ENCODE results near the gene STX7. TPM values are rescaled to one million over a fixed set of nuclear protein-coding genes. Genes with fewer than 3 reads are reported as not detected.

STX7 gene
- polyA plus RNA-seq, 1 experiment, result 42.7 TPM

- Histone ChIP-seq H3K27me3 (ENCODE audit: control insufficient read depth, insufficient read depth, low read length) (no peaks in the 10 kb centered on the region), H3K9me3 (ENCODE audit: control insufficient read depth, insufficient read depth, low read length) (no peaks in the 10 kb centered on the region), H3K27ac (ENCODE audit: low read depth, low read length) (no peak overlapping the region), H3K4me3 (ENCODE audit: low read depth, low read length) (no peak overlapping the region)
- ChIA-PET CTCF (no interaction called here), POLR2A (no interaction called here)
- DNase-seq (ENCODE audit: low read depth, low spot score), result no peak
- TF ChIP-seq CTCF (IDR thresholded peaks at IDR 0.05; ENCODE audit: low read depth, low read length), result no peak
These were observed 5.8 kb downstream of the STX7 start for GRCh38 chr6:132506869-132507808.

- no peak for DNase-seq (ENCODE audit: low read depth, low spot score)
- no peak for TF ChIP-seq CTCF (IDR thresholded peaks at IDR 0.05; ENCODE audit: low read depth, low read length)
- Histone ChIP-seq H3K27ac (ENCODE audit: low read depth, low read length) (no peak overlapping the region), H3K9me3 (ENCODE audit: control insufficient read depth, insufficient read depth, low read length) (no peaks in the 10 kb centered on the region), H3K27me3 (ENCODE audit: control insufficient read depth, insufficient read depth, low read length) (no peaks in the 10 kb centered on the region), H3K4me3 (ENCODE audit: low read depth, low read length) (no peak overlapping the region)
- ChIA-PET POLR2A (no interaction called here), CTCF (no interaction called here)
These were observed 6.5 kb downstream of the STX7 start for GRCh38 chr6:132506461-132506860.

- Histone ChIP-seq H3K4me3 (ENCODE audit: low read depth, low read length) (no peak overlapping the region), H3K27me3 (ENCODE audit: control insufficient read depth, insufficient read depth, low read length) (no peaks in the 10 kb centered on the region), H3K27ac (ENCODE audit: low read depth, low read length) (no peak overlapping the region), H3K9me3 (ENCODE audit: control insufficient read depth, insufficient read depth, low read length) (no peaks in the 10 kb centered on the region)
- ChIA-PET POLR2A (no interaction called here), CTCF (no interaction called here)
- DNase-seq (ENCODE audit: low read depth, low spot score), result no peak
- no peak for TF ChIP-seq CTCF (IDR thresholded peaks at IDR 0.05; ENCODE audit: low read depth, low read length)
These were observed 7.8 kb downstream of the STX7 start for GRCh38 chr6:132505158-132505557.

GRCh38 chr6:132504757-132505156 lies 8.2 kb downstream of the STX7 start:
- H3K9me3 ChIP-seq (ENCODE audit: control insufficient read depth, insufficient read depth, low read length), result no peaks in the 10 kb centered on the region
- H3K27me3 ChIP-seq (ENCODE audit: control insufficient read depth, insufficient read depth, low read length), result no peaks in the 10 kb centered on the region

More at GRCh38 chr6:132504757-132505156, 8.2 kb downstream of the STX7 start:
- ChIA-PET POLR2A (no interaction called here), CTCF (no interaction called here)
- H3K27ac ChIP-seq (ENCODE audit: low read depth, low read length), result no peak overlapping the region
- TF ChIP-seq CTCF (IDR thresholded peaks at IDR 0.05; ENCODE audit: low read depth, low read length), result no peak
- no peak overlapping the region for H3K4me3 ChIP-seq (ENCODE audit: low read depth, low read length)
- no peak for DNase-seq (ENCODE audit: low read depth, low spot score)
